SU-DHL-6 (cell line): ENCODE results near the gene NRXN2.

Experiments used
- CTCF ChIP-seq: fragments of 200-600 bp; sonication (generic); IDR thresholded peaks from one replicate; pipeline ENCODE4 v1.5.1; 2017; ENCODE audit warnings: antibody characterized with exemption, mild to moderate bottlenecking, low read length, moderate library complexity; ENCODE audit not compliant: insufficient read depth, poor library complexity, severe bottlenecking
- EZH2phosphoT487 ChIP-seq: fragments of 200-600 bp; sonication (generic), shearing (Covaris generic); conservative IDR thresholded peaks from 2 replicates; pipeline ENCODE4 v1.6.1; 2018; ENCODE audit warnings: mild to moderate bottlenecking, antibody characterized with exemption, low read length, moderate library complexity, mixed read lengths

- no peak for TF ChIP-seq CTCF
- TF ChIP-seq EZH2phosphoT487 = no peak
Measured at GRCh38 chr11:64718084-64718779, 4.8 kb downstream of the NRXN2 start.
